GM12878 (cell line): ENCODE measurements around the gene ZBTB21. TPM values are rescaled to one million over a fixed set of nuclear protein-coding genes. Genes with fewer than 3 reads are reported as not detected.

Experiments used
- ATAC-seq: fragments of 200-7000 bp; cut with Tn5 transposase; 3 replicates; pipeline ENCODE4 v1.9.1; 2020; ENCODE audit warnings: mild to moderate bottlenecking, moderate library complexity
- BruUV-seq: library from RNA; stranded (reverse); fragments of 400-500 nt; replicated peaks from 2 replicates; lab custom pipeline; 2021; lab: Mats Ljungman, UMichigan
- CTCF ChIA-PET: fragments of 300-600 bp; sonication (Branson Sonifier 250); formaldehyde crosslinking; extraction: SDS; loops from one replicate; lab custom pipeline; 2021; ENCODE audit warnings: inconsistent platforms; lab: Yijun Ruan, JAX
- POLR2A ChIA-PET: fragments of 350-600 bp; formaldehyde crosslinking; extraction: SDS; loops from one replicate; lab custom pipeline; 2021; ENCODE audit warnings: inconsistent platforms; lab: Charles Lee
- RAD21 ChIA-PET: fragments of 300-600 bp; sonication (Branson Sonifier 250); formaldehyde crosslinking; loops from one replicate; lab custom pipeline; 2023; ENCODE audit warnings: antibody characterized with exemption; ENCODE audit not compliant: unreplicated experiment; lab: Charles Lee
- SMC1A ChIA-PET: fragments of 300-600 bp; sonication (Branson Sonifier 250); formaldehyde crosslinking; loops from one replicate; lab custom pipeline; 2023; ENCODE audit not compliant: unreplicated experiment, uncharacterized antibody; lab: Charles Lee
- DNase-seq: peaks from one replicate; pipeline ENCODE4 v3.0.0-alpha.2; 2011; ENCODE audit warnings: low read depth, low spot score
- FAIRE-seq: peaks from 3 replicates; lab custom pipeline; 2011; peaks lifted over from hg19 to GRCh38; lab: Jason Lieb, UNC
- H2AFZ ChIP-seq: 2 replicates; pipeline ENCODE4 v1.6.0; 2011; ENCODE audit warnings: low read depth, low read length, control low read depth; ENCODE audit not compliant: control insufficient read depth
- H3K27ac ChIP-seq: 2 replicates; pipeline ENCODE4 v1.5.1; 2011; ENCODE audit warnings: control low read depth; ENCODE audit not compliant: control insufficient read depth, insufficient read depth
- H3K27me3 ChIP-seq, 2 experiments: replicated peaks in 1 of 2; 2 replicates each; pipeline versions ENCODE4 v1.6.0 to v1.6.1; 2011; ENCODE audit warnings: low read length in 1 of 2; ENCODE audit not compliant: control insufficient read depth in 2 of 2, insufficient read depth in 2 of 2
- H3K36me3 ChIP-seq, 2 experiments: 2 replicates each; pipeline ENCODE4 v1.5.1; 2011; ENCODE audit warnings: low read length in 1 of 2; ENCODE audit not compliant: control insufficient read depth in 2 of 2, insufficient read depth in 2 of 2
- H3K4me1 ChIP-seq: 2 replicates; pipeline ENCODE4 v1.6.1; 2011; ENCODE audit warnings: mild to moderate bottlenecking, low read length, moderate library complexity, mixed read lengths; ENCODE audit not compliant: control insufficient read depth, insufficient read depth
- H3K4me2 ChIP-seq: 2 replicates; pipeline ENCODE4 v1.6.0; 2011; ENCODE audit warnings: control low read depth; ENCODE audit not compliant: control insufficient read depth, insufficient read depth
- H3K4me3 ChIP-seq: fragments of 200-600 bp; sonication (generic); 2 replicates; pipeline ENCODE4 v1.5.1; 2016
- H3K79me2 ChIP-seq: 2 replicates; pipeline ENCODE4 v1.6.0; 2011; ENCODE audit warnings: low read length; ENCODE audit not compliant: control insufficient read depth, insufficient read depth
- H3K9ac ChIP-seq: 2 replicates; pipeline ENCODE4 v1.8.0; 2011; ENCODE audit warnings: low read length, control low read depth, mixed read lengths; ENCODE audit not compliant: control insufficient read depth, insufficient read depth
- H3K9me3 ChIP-seq: replicated peaks from 3 replicates; pipeline ENCODE4 v1.5.1; 2011; ENCODE audit warnings: mild to moderate bottlenecking, low read length; ENCODE audit not compliant: control insufficient read depth, insufficient read depth
- H4K20me1 ChIP-seq: 2 replicates; pipeline ENCODE4 v1.6.0; 2011; ENCODE audit not compliant: control insufficient read depth, insufficient read depth
- CBX3 ChIP-seq: fragments of 200-600 bp; sonication (generic); IDR thresholded peaks from 2 replicates; pipeline ENCODE4 v1.6.1; 2016; ENCODE audit warnings: low read depth, borderline replicate concordance
- CEBPZ ChIP-seq: fragments of 150-350 bp; IDR thresholded peaks from 2 replicates; pipeline ENCODE4 v1.6.1; 2016; ENCODE audit warnings: low read depth, low read length
- EP300 ChIP-seq, 2 experiments: fragments of 150-350 bp in 1 of 2; IDR thresholded peaks; 2 replicates each; pipeline ENCODE4 v1.6.1; 2011 to 2012; ENCODE audit warnings: low read depth in 2 of 2, low read length in 2 of 2, borderline replicate concordance in 1 of 2, improper control_type of control experiment in 1 of 2, inconsistent platforms in 1 of 2; ENCODE audit not compliant: control insufficient read depth in 1 of 2
- HSF1 ChIP-seq: fragments of 150-350 bp; IDR thresholded peaks from 2 replicates; pipeline ENCODE4 v1.6.1; 2014; ENCODE audit warnings: mild to moderate bottlenecking, low read depth, low read length
- RBBP5 ChIP-seq: fragments of 200-600 bp; sonication (generic); conservative IDR thresholded peaks from 2 replicates; pipeline ENCODE4 v1.6.1; 2016
- WGBS: methylation state at CpG from one replicate; pipeline ENCODE4 v1.1.6; 2016; ENCODE audit warnings: low lambda C conversion rate; ENCODE audit not compliant: insufficient replicate concordance, insufficient coverage; ENCODE audit errors: missing lambda C conversion rate; 5-methylcytosine and 5-hydroxymethylcytosine counted together
- in situ Hi-C: fragments of 300-500 bp; cut with MboI; formaldehyde crosslinking; loops from 9 replicates; pipeline ENCODE4 v1.14.3; 2018; ENCODE audit warnings: mixed read lengths
- intact Hi-C: fragments of 100-400 bp; cut with micrococcal nuclease; formaldehyde crosslinking; loops from one replicate; pipeline ENCODE4 v1.14.2; 2022; ENCODE audit not compliant: unreplicated experiment
- polyA plus RNA-seq, 11 experiments: library from polyadenylated mRNA; depleted of rRNA in 4 of 11; unstranded in 6 of 11; stranded (reverse) in 5 of 11; fragments of >200 nt; fragmentation: Nextera tagmentation in 4 of 11; fragmentation: Illumina TruSeq in 1 of 11; extraction: Ambion mirVana in 4 of 11; extraction: Trizol in 1 of 11; gene quantifications; 1 replicate in 1 of 11; 2 replicates in 10 of 11; pipeline versions ENCODE4 v1.2.1 to v1.2.3, GENCODE V29; 2011 to 2016; ENCODE audit warnings: inconsistent platforms in 2 of 11, missing spikeins in 2 of 11, low read depth in 1 of 11
- total RNA-seq, 4 experiments: library from RNA; depleted of rRNA in 3 of 4; stranded (reverse); fragments of >200 nt in 3 of 4; fragmentation: Illumina TruSeq in 1 of 4; extraction: Trizol in 1 of 4; gene quantifications; 2 replicates each; pipeline versions ENCODE4 v1.2.1 to v1.2.3, GENCODE V29; 2013 to 2021
- TF ChIP-seq, protein P1 (sequence below): IDR thresholded peaks from 2 replicates; pipeline ENCODE4 v1.6.1; 2011; ENCODE audit warnings: borderline replicate concordance, low read depth, mild to moderate bottlenecking, moderate library complexity, low read length; ENCODE audit not compliant: insufficient read depth, poor library complexity, severe bottlenecking

Gene ZBTB21
- total and polyA plus RNA-seq, 10 of the 15 experiments (the other 5 are each of a cell fraction or from before 2014, with no cell fraction given), result 1.8 to 21.6 (median 10.6) TPM

DNA sequence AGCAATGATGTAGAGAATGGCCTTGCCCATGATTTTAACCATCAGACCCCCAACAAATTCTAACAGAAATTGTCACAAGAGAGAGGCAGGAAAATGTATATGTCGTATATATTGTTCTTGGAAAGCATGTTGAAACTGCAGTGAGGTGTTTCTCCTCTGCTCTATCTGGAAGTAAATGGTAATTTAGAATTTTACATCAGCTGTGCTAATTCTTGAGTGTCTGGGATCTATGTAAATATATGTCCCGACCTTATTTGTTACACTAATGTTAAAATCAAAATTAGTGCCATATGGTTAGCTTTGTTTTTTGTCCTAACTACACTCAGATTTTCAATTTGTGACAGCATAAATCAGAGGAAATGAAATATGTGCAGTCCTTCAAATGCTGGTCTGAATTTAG is 20.5 kb downstream of the ZBTB21 start:
- DNase-seq (no peak), ATAC-seq (no peak), FAIRE-seq (no peak)
- no TSS peak for BruUV-seq
- H4K20me1 ChIP-seq, result no peaks in the 10 kb centered on the region
- intact Hi-C loops, result no loop called here
- no peak overlapping the region for H3K4me3 ChIP-seq
- POLR2A ChIA-PET, result no interaction called here
- H3K4me1 ChIP-seq, result no peaks in the 10 kb centered on the region
- in situ Hi-C loops, result no loop called here
- RAD21 ChIA-PET, result no interaction called here
- no peaks in the 10 kb centered on the region for H3K79me2 ChIP-seq
- H3K4me2 ChIP-seq, result no peak overlapping the region
- CTCF ChIA-PET, result interaction anchor here (1.0 kb wide), 1 partner anchor 15 kb away, joined by 3 read pairs; no protein-coding TSS in a partner anchor
- no peaks in the 10 kb centered on the region for H3K27me3 ChIP-seq
- H3K27ac ChIP-seq, result no peak overlapping the region
- H3K9me3 ChIP-seq, result no peaks in the 10 kb centered on the region
- 69% methylated on average over 2 of the region's 2 CpGs for WGBS
- peaks cover 6 to 33% of the 10 kb centered on the region in 2 experiments for H3K36me3 ChIP-seq
- TF ChIP-seq, protein P1, sequence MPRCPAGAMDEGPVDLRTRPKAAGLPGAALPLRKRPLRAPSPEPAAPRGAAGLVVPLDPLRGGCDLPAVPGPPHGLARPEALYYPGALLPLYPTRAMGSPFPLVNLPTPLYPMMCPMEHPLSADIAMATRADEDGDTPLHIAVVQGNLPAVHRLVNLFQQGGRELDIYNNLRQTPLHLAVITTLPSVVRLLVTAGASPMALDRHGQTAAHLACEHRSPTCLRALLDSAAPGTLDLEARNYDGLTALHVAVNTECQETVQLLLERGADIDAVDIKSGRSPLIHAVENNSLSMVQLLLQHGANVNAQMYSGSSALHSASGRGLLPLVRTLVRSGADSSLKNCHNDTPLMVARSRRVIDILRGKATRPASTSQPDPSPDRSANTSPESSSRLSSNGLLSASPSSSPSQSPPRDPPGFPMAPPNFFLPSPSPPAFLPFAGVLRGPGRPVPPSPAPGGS, result no peak
- TF ChIP-seq CEBPZ (no peak), CBX3 (no peak), RBBP5 (no peak), HSF1 (no peak), EP300 (IDR thresholded peaks at IDR 0.05; ENCODE audit: borderline replicate concordance in 1 of 2, control insufficient read depth in 1 of 2, low read depth in 2 of 2, low read length in 2 of 2) (no peak)
- SMC1A ChIA-PET, result interaction anchor here (0.6 to 1.2 kb wide), 3 partner anchors 8 to 26 kb away, joined by 3 read pairs; no protein-coding TSS in a partner anchor
- no peak overlapping the region for H2AFZ ChIP-seq
- no peak overlapping the region for H3K9ac ChIP-seq
